Esophagus squamous epithelium (tissue), 4 donors: Measurements from ENCODE around the gene HDAC11.

Experiments
- CTCF ChIP-seq, 6 experiments: fragments of 450-650 bp in 4 of 6; fragments of 200-600 bp in 2 of 6; sonication (generic) in 2 of 6; IDR thresholded peaks; one replicate each; pipeline ENCODE4 v1.5.1; 2016 to 2019; ENCODE audit warnings: antibody characterized with exemption in 6 of 6, mild to moderate bottlenecking in 4 of 6, moderate library complexity in 4 of 6
- POLR2A ChIP-seq, 4 donors: fragments of 450-650 bp; IDR thresholded peaks; one replicate each; pipeline ENCODE4 v1.6.1; 2017; ENCODE audit warnings: antibody characterized with exemption in 4 of 4, mild to moderate bottlenecking in 4 of 4, moderate library complexity in 3 of 4

- TF ChIP-seq CTCF (IDR thresholded peaks at IDR 0.05), result peak; percentile 28 to 74 (median 56)
- TF ChIP-seq POLR2A (IDR thresholded peaks at IDR 0.05), result peak in 3 of 4 donors; percentile 66 to 87 (median 68)
Measured at GRCh38 chr3:13479582-13480339, at the start of gene HDAC11.
